GM18505 (cell line): ENCODE measurements around the gene RPS3A.
"Not testable (repeated sequence)": the region's sequence is repeated elsewhere in the genome, so short reads cannot be mapped to it uniquely, and the experiment has no call there.

Source experiments
- ATAC-seq: cut with Tn5 transposase; IDR thresholded peaks from one replicate; pipeline ENCODE4 v1.9.1; 2021; ENCODE audit not compliant: unreplicated experiment
- POLR2A ChIP-seq: IDR thresholded peaks from 4 replicates; pipeline ENCODE4 v1.6.1; 2011; ENCODE audit warnings: borderline replicate concordance; ENCODE audit not compliant: insufficient read depth, insufficient read length; ENCODE audit errors: extremely low read depth

Gene RPS3A

DNA sequence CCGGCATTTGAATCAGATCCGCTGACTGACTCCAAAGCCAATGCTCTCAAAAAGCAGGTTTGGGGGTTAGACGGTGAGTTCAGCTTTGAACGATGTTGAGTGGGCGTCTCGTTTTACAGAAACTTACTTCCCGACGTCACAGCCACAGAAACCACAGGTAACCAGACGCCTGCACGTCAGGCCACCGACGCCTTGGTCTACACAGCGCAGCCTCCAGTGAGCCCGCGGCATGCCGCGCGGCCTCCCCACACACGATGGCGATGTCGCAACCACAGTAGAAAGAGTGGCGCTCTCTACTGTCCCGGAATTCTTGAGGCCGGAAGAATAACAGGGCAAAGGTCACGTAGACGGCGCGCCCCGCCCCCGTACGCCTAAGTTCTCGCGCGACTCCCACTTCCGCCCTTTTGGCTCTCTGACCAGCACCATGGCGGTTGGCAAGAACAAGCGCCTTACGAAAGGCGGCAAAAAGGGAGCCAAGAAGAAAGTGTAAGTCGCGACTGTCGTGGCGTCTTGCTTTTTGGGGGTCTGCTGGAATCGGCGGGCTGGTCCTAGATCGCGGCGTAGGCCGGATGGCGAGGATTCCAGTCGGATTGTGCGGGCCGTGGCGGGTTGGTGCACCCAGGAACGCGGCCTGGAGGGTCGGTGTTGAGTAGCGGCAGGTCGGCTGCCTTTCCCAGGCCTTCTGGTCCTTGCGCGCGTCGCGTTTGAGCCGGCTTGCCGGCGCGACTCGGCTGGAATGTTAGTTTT lies at the start of gene RPS3A:
TSS of gene RPS3A (plus strand) at position 400 of the 747 bp plus-strand sequence. CDS start at position 425, 25 bp downstream.
- peak; percentile 98 for TF ChIP-seq POLR2A
- ATAC-seq: peak; percentile 93

DNA sequence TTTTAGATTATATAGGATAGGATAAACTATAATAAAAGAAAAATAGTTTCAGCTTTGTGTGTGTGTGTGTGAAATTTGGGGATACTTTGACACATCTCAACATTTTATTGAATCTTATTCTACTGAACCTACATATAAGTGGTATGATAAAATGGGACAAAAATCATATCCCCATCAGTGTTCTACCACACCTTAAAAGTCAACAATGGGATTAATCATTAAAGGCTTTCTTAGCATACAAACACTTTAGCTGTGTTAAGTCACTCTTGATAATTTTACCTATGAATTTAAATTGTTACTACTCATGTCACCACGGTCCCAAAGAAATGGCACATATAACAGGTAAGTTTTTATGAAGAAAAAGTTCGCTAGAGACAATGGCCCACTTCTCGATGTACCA lies 46.6 kb upstream of the RPS3A start:
- ATAC-seq: no peak
- no peak for TF ChIP-seq POLR2A

DNA sequence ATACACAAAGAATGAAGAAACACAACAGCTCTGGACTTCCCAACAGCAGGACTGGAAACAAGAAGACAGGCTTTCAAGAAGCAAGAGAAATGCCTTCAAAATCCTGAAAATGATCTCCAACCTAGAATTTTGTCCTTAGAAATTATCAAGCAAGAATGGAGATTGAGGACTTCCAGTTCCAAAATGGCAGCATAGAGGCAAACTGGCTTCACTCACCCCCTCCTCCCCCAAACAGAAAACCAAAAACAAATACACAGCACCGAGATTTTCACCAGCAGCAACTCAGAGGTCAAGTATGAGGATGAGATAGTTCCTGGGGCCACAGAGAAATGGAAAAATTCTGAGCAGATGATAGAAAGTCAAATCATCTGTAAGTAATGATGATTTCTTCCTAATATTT lies 43.9 kb upstream of the RPS3A start:
- ATAC-seq: no peak
- TF ChIP-seq POLR2A: no peak

DNA sequence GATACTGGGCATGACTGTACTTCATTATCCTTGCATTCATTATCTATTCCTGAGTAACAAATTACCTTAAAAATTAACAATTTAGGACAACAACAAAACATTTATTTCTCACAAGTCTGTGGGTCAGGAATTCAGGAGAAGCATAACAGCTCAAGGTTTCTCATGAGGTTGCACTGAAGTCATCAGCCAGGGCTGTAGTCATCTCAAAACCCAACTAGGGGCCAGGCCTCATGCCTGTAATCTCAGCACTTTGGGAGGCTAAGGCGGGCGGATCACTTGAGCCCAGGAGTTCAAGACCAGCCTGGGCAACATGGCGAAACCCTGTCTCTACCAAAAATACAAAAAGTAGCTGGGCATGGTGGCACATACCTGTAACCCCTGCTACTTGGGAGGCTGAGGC lies 36.3 kb upstream of the RPS3A start:
- not testable (repeated sequence) for ATAC-seq

GRCh38 chr4:151067316-151067970 lies 32.0 kb upstream of the RPS3A start:
- no peak for TF ChIP-seq POLR2A
- ATAC-seq: no peak

- no peak for TF ChIP-seq POLR2A
- no peak for ATAC-seq
Observed at GRCh38 chr4:151074416-151074916, 25.0 kb upstream of the RPS3A start.

DNA sequence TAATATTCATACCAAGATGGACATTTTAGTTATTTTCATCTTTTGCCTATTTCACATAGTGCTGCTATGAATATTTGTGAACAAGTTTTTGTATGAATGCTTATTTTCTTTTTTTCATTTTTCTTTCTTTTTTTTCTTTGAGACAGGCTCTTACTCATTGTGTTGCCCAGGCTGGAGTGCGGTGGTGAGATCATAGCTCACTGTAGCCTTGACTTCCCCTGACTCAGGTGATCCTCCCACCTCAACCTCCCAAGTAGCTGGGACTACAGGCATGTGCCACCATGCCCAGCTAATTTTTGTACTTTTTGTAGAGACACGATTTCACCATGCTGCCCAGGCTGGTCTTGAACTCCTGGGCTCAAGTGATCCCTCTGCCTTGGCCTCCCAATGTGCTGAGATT lies 21.4 kb upstream of the RPS3A start:
- ATAC-seq: not testable (repeated sequence)

DNA sequence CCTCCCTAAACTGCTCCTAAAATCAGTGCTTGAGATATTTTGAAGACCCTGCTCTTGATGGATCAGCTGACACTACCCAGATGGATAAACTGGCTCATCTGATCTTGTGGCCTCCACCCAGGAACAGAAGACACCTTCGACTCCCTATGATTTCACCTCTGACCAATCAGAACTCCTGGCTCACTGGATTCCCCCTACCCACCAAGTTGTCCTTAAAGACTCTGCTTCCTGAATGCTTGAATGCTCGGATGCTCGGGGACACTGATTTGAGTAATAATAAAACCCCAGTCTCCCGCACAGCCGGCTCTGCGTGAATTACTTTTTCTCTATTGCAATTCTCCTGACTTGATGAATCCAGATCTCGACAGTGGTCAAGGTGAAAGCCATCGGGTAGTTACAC lies 12.0 kb upstream of the RPS3A start:
- TF ChIP-seq POLR2A: no peak
- ATAC-seq: no peak

- no peak for ATAC-seq
- TF ChIP-seq POLR2A: no peak
Observed at GRCh38 chr4:151091047-151091446, 8.4 kb upstream of the RPS3A start.

DNA sequence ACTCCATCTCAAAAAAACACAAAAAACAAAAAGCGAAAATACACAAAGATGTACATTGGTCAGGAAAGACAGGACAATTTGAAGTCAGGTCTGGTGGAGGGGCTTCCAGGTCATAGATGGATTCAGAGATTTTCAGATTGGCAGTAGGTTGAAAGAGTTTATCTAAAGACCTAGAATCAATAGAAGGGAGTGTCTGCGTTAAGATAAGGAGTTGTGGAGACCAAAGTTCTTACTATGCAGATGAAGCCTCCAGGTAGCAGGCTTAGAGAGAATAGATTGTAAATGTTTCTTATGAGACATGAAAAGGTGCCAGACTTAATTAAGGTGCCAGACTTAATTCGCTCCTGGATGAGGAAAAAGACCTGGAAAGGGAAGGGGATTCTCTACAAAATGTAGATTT lies 6.9 kb upstream of the RPS3A start:
- ATAC-seq: no peak
- no peak for TF ChIP-seq POLR2A

DNA sequence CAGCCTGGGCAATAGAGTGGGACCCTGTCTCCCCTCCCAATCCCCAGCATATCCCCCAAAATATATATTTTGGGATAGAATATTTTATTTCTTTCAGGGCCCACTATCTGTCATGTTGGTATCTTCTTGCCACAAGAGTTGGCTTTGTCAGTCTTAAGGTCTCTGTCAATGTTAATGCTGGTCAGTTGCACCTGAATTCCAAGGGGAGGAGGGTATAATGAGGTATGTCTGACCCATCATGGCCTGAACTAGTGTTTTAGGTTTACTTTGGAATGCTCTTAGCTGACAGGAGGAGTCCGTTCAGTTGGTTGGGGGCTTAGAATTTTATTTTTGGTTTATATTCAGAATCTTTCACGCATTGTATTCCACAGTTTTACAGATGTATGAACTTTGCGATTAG lies 6.2 kb upstream of the RPS3A start:
- no peak for ATAC-seq
- no peak for TF ChIP-seq POLR2A

GRCh38 chr4:151094290-151094751 lies 5.1 kb upstream of the RPS3A start:
- ATAC-seq: no peak
- no peak for TF ChIP-seq POLR2A

- no peak for ATAC-seq
- no peak for TF ChIP-seq POLR2A
Observed at GRCh38 chr4:151095142-151095541, 4.3 kb upstream of the RPS3A start.

DNA sequence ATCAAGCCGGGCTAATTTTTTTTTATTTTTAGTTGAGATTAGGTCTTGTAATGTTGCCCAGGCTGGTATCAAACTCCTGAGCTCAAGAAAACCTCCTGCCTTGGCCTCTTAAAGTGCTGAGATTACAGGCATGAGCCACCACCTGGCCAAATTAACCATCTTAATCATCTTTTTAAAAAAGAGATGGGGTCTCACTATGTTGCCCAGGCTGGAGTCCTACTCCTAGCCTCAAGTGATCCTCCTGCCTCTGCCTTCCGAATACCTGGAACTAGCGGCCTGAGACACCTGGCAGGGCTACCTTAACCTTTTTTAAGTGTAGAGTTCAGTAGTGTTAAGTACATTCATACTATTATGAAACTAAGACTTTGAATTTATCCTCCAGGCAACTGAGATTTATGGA lies 1.7 kb upstream of the RPS3A start:
- no peak for TF ChIP-seq POLR2A
- ATAC-seq: no peak
